T-helper 1 cell (primary cell): Measurements from ENCODE around the gene ZBTB18.
"Not testable (repeated sequence)": the region's sequence is repeated elsewhere in the genome, so short reads cannot be mapped to it uniquely, and the experiment has no call there.

Source experiments
- DNase-seq, 5 donors: peaks; one replicate each; pipeline ENCODE4 v3.0.0-alpha.2; 2012 to 2020

The ZBTB18 gene

DNA sequence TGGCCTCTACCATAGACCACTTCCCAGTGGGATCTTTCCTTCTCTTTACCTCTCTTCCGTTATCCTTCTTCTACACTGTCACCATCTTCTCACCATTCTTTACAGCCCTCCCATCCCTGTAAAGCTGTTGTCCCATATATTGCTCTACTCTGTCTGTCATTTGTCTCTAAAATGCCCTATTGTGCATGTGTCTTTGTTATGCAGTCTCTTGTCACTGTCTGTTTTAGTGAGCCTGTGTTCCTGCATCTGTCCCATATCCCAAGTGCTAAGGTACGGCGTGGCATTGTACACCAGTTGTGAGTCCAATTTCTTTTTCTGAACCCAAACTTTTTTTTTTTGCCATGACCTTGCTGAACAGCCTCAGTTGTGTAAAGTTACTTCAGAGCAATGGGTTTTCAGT lies 8.8 kb upstream of the ZBTB18 start:
- DNase-seq: no peak

DNA sequence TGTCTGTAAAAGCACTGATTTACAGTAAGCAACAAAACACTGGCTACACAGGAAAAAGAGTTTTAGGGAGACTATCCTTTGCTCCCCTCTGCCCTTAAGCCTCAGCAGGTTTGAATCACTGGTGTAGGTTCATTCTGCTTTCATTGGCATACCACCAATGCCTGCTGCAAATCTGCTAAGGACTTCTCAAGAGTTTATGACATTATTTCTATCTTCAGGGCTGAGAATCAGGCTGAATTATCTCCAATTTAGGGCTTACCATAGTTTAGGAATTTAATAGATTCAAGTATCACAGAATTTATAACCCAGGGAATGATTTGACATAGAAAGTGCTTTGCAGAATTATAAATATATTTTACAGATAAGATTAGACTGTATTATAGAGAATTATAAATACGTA lies 6.7 kb upstream of the ZBTB18 start:
- DNase-seq: no peak

- not testable (repeated sequence) for DNase-seq
Measured at GRCh38 chr1:244046254-244046653, 4.8 kb upstream of the ZBTB18 start.

DNA sequence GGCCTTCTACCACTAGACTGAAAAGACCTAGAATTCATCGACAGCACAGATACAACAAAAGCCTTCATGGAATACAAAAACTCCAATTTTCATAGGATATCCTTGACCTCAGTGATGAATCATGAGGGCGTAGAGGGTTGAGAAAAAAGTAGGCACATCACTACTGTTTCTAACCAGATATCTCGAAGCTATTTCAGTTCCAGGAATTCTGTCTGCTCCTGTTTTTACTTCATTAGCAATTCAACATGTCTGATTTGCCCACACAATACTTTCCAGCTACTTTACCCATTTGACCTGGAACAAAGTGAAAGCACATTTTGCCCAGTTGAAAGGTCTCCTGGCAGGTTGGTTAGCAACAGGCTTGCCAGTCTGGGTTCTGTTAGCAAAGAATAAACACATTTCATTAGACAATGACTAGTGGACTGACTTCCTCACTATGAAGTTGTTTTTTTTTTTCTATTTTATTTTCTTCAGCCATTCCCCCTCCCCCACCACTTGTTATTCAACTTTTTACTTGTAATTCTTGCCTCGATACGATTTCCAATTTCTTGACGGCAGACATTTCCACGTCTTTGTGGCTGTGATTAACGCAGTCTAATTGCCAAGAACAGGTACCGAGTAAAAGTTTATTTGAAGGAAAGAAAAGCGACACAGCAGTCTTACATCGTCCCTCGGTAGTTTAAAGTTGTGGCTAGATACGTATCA lies 4.0 kb upstream of the ZBTB18 start:
- peak in 1 of 5 donors; percentile 14 for DNase-seq

DNA sequence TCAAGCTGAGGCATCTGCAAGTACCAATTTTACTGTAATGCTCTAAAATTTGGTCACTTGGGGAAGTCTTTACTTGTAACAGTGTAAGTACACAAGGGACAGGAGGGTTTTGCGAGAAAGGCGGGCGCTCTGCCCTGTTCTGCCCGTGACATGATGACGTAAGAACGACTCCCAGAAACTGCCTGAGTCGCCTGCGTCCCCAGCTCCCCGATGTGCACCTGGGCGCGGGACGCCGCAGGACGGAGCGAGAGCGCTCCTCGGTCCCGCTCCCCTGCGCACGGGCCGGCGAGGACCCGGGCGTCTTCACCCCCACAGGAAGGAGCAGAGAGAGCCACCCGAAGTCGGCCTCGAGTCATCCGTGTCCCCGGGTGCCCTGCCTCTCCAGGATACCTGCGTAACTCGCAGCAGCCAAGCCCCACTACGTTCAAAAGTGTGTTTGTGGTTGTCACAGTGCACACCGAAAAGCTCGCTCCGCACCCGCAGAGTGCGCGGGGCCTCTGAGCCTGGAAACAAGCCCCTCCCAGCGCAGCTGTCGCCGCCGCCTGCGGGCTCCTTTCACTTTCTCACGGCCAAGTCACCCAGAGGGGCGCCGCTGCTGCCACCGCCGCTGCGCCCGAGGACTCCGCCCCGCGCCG lies 3.3 kb upstream of the ZBTB18 start:
- no peak for DNase-seq

DNA sequence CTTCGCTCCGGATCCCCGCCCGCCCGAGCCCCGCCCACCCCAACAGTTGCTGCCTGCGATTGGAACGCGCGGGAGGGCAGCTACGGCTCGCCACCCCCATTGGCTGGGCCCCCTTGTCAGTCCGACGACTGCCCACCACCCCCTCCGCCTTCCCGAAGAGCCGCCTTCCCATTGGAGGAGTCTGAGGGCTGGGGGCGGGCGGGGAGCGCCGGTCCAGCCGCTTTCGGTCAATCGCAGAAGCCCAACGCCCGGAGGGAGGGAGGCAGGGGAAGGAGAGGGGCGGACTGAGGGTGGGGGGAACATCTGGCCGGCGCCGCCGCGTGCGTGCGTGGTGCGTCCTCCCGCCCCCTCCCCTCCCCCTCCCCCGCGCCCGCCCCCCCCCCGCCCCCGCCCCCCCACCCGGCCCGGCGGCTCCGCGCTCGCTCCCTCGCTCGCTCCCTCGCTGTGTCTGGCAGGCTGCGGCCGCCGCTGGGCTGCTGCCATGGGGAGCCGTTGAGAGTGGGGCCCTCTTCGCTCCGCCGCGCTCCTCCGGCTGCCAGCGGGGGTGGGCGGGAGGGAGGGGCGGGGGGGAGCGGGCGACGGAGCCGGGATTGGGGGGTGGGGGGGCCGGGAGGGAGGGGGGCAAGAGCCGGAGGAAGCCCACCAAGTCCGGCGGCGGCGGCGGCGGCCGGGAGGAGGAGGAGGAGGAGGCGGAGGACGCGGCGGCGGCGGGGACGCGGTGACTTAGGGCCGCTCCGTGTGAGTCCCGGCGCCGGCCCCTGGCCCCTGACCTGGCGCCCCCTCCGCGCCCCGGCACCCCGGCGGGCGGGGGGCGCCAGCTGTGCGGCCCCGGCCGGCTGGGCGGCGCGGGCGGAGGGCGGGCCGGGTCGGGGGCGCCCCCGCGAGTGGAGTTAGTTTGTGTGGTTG lies 2.6 kb upstream of the ZBTB18 start:
- peak; percentile 96 to 99 (median 98) for DNase-seq

DNA sequence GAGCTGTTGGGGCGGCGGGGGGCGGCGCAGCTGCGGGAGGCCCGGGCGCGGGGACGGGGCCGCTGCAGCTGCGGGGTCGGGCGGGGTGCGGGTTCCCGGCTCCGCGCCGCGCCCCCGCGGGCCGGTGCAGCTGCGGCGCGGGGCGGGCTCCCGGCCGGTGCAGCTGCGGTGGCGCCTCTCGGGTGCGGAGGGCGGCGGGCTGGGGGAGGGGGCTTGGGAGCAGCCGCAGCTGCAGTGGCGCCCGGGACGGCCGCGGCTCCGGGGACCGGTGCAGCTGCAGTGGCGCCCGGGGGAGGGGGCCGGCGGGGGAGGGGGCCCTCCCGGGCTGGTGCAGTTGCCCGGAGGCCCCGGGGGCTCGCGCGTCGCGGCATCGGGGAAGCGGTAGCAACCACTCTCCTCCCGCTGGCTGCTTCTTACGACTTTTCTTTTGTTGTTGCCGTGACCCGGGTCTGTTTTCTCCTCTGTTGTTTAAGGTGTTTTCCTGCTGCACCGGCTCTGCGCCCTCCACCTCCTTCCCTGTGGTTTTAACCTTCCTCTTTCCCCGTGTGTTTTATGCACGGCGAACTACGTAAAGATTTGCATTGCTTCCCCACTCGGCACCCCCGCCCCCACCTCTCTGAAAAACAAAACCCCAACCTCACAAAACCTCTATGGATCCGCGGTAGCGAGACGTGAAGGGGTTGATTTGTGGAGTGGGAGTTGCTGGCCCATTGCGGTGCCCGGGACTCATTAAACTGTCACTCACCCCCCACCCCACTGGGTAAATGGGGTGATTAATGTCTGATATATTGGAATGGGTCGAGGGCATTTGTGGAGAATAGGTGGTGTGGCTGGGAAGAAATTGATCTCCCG lies 1.7 kb upstream of the ZBTB18 start:
- DNase-seq: peak; percentile 27 to 62 (median 31)

DNA sequence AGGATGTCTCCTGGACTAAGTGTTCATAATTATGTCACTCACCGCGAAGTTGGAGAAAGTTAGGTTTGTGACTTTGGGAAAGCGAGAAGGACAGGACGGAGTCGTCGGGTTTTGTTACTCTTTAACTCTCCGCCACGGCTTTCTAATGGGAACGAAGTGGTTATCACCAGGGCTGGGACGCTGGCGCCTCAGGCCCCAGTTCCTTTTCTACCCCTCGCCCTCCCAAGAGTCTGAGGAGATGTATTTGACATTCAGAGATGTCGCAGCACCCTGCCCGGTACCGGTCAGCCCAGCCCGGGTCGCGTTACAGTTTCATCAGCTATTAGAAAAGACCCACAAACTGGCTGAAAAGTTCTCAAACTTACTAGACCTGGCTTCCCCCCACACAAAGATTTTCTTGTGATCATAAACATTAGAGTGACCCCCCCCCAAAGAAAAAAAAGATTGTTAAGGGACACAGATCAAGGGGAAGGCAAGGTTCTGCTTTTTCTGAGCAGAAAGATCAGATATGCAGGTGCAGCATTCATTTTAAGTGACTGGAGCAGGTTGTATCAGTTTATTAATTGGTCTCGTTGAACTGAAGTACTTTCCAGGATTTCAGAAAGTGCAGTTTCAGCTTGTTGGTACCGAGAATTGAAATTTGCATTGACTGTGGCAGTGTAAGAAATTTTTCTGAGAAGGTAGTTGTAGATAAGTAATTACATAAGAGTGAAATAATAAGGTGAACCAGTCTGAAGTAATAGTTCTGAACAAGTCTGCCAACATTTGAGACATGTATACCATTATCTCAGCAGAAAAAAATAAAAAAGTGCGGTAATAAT lies 859 bp upstream of the ZBTB18 start:
- peak in 1 of 5 donors; percentile 5 for DNase-seq

- no peak for DNase-seq
Measured at GRCh38 chr1:244052016-244052727, 1.1 kb downstream of the ZBTB18 start.

GRCh38 chr1:244052728-244053312 lies 1.7 kb downstream of the ZBTB18 start:
- no peak for DNase-seq

GRCh38 chr1:244053831-244054230 lies 2.7 kb downstream of the ZBTB18 start:
- DNase-seq: no peak

DNA sequence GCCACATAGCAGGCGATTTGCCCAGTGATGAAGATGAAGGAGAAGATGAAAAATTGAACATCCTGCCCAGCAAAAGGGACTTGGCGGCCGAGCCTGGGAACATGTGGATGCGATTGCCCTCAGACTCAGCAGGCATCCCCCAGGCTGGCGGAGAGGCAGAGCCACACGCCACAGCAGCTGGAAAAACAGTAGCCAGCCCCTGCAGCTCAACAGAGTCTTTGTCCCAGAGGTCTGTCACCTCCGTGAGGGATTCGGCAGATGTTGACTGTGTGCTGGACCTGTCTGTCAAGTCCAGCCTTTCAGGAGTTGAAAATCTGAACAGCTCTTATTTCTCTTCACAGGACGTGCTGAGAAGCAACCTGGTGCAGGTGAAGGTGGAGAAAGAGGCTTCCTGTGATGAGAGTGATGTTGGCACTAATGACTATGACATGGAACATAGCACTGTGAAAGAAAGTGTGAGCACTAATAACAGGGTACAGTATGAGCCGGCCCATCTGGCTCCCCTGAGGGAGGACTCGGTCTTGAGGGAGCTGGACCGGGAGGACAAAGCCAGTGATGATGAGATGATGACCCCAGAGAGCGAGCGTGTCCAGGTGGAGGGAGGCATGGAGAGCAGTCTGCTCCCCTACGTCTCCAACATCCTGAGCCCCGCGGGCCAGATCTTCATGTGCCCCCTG lies 3.3 kb downstream of the ZBTB18 start:
- DNase-seq: no peak

DNA sequence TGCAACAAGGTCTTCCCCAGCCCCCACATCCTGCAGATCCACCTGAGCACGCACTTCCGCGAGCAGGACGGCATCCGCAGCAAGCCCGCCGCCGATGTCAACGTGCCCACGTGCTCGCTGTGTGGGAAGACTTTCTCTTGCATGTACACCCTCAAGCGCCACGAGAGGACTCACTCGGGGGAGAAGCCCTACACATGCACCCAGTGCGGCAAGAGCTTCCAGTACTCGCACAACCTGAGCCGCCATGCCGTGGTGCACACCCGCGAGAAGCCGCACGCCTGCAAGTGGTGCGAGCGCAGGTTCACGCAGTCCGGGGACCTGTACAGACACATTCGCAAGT lies 3.8 kb downstream of the ZBTB18 start:
- no peak for DNase-seq

GRCh38 chr1:244056577-244056976 lies 5.5 kb downstream of the ZBTB18 start:
- DNase-seq: no peak

DNA sequence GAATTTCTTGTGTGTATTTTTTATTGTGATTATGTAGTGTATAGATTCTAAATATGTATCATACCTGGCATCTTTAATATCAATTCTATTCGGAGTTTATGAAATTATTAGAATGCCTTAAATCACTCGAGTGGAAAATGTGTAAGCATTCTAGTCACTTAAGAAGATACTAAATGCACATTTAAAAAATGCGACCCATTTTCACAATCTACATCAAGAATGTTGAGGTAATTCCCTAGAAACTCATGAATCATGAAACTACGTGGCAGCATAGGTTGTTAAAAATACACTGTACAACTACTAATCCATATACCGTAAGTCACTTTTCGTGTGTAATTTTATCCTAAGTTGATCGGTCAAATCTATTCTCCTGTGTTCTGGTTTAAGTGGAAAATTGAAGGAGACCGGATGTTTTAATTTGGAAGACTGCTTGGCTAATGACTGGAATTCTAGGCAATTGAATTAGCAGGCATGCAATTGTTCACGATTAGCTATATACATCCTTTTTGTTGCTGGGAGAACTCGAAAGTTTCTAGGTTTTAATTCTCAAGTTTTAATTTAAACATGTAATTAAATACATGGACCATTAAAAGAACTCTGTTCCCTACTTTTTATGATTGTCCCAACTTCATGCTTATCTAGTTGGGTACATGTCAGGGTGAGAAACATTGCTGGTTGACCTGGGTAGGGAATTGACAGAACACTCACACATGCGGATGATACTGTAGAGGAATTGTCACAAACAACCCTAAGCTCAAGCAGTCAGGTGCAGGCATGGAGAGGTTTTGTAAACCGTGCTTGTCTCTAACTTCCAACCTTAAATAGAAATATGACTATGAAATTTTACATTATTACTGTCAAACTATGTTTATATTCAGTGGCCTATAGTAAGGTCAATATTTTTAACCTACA lies 6.6 kb downstream of the ZBTB18 start:
- DNase-seq: no peak

- no peak for DNase-seq
Measured at GRCh38 chr1:244060117-244060516, 9.0 kb downstream of the ZBTB18 start.

- no peak for DNase-seq
Measured at GRCh38 chr1:244060686-244061085, 9.6 kb downstream of the ZBTB18 start.

DNA sequence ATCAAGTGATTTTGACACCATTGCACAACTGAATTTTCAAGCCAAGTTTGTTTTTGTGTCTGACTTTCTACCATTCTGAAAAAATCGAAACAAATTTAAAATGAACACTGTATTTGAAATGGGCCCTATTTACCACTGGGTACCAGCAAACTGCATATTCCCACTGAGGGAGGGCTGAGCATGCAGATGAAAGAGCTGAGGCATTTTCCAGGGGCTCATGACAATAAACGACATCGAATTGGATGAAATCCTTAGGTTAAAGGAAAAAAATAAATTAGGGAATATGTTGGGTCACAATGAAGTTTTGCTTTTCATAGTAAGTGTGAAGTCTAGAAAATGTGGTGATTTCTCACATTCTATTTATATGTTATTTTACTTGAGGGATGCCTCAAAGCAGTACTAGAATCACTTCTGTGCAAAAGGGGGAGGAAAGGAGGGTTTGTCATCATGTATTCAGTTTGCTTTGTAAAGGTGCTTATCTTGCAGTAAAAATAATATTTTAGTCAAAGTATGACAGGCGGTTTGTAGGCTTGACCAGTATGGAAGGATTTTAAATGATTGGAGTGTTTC lies 11.2 kb downstream of the ZBTB18 start:
- DNase-seq: no peak

DNA sequence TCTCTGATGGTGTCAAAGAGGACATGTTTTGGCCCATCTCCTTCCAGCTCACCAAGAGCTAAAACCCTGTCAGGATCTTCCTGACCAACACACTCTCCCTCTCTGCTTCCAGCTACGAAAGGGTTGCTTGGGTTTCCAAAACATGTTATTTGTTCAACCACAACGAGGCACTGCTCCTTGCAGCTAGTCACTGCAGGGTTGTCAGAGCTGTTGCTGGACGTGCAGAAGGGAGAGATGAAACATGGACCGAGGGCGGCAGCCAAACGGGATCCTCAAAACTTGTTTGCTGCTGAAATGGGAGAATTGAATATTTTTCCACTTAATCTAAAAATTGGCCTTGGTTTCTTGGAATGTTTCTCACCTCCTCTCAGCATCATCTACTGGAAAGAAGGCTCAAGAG lies 12.4 kb downstream of the ZBTB18 start:
- DNase-seq: no peak
